Stomach (tissue), 4 donors: ENCODE data around the gene TTC4.

Experiments used
- EP300 ChIP-seq: sonication (generic); formaldehyde crosslinking; IDR thresholded peaks from one replicate; pipeline ENCODE4 v1.6.1; 2017; ENCODE audit warnings: antibody characterized with exemption
- POLR2A ChIP-seq, 4 donors: fragments of 450-650 bp; IDR thresholded peaks; one replicate each; pipeline ENCODE4 v1.6.1; 2016; ENCODE audit warnings: antibody characterized with exemption in 4 of 4, control low read depth in 2 of 4, mild to moderate bottlenecking in 1 of 4, moderate library complexity in 1 of 4
- TF ChIP-seq, protein P1 (sequence below), 7 experiments: fragments of 450-650 bp in 4 of 7; fragments of 200-600 bp in 3 of 7; sonication (generic) in 3 of 7; IDR thresholded peaks; one replicate each; pipeline ENCODE4 v1.5.1; 2016 to 2019; ENCODE audit warnings: antibody characterized with exemption in 7 of 7, control low read depth in 2 of 7, mild to moderate bottlenecking in 1 of 7

- TF ChIP-seq, protein P1, sequence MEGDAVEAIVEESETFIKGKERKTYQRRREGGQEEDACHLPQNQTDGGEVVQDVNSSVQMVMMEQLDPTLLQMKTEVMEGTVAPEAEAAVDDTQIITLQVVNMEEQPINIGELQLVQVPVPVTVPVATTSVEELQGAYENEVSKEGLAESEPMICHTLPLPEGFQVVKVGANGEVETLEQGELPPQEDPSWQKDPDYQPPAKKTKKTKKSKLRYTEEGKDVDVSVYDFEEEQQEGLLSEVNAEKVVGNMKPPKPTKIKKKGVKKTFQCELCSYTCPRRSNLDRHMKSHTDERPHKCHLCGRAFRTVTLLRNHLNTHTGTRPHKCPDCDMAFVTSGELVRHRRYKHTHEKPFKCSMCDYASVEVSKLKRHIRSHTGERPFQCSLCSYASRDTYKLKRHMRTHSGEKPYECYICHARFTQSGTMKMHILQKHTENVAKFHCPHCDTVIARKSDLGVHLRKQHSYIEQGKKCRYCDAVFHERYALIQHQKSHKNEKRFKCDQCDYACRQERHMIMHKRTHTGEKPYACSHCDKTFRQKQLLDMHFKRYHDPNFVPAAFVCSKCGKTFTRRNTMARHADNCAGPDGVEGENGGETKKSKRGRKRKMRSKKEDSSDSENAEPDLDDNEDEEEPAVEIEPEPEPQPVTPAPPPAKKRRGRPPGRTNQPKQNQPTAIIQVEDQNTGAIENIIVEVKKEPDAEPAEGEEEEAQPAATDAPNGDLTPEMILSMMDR (IDR thresholded peaks at IDR 0.05) = no peak
- no peak for TF ChIP-seq POLR2A (IDR thresholded peaks at IDR 0.05)
- TF ChIP-seq EP300 = no peak
These were observed 5.2 kb upstream of the TTC4 start for GRCh38 chr1:54710434-54710833.
